Gastrocnemius medialis (tissue), 4 donors: ENCODE data around the gene ZNF362. TPM values are rescaled to one million over a fixed set of nuclear protein-coding genes. Genes with fewer than 3 reads are reported as not detected.
"Not testable (repeated sequence)": the region's sequence is repeated elsewhere in the genome, so short reads cannot be mapped to it uniquely, and the experiment has no call there.

ENCODE experiments used
- ATAC-seq, 2 donors: fragments of 150-250 bp; one replicate each; pipeline ENCODE4 v1.9.1; 2016
- DNase-seq, 2 donors: peaks; one replicate each; pipeline ENCODE4 v3.0.0-alpha.2; 2019
- H3K27ac ChIP-seq, 4 donors: fragments of 200-600 bp; sonication (generic); 1 replicate in 1 of 4; 2 replicates in 3 of 4; pipeline ENCODE4 v1.5.1; 2016 to 2018; ENCODE audit warnings: mild to moderate bottlenecking in 2 of 4, moderate library complexity in 1 of 4
- H3K27me3 ChIP-seq, 3 donors: fragments of 200-600 bp; sonication (generic) in 2 of 3; 1 replicate in 1 of 3; 2 replicates in 2 of 3; pipeline versions ENCODE4 v1.5.1 to v1.6.0; 2016 to 2019; ENCODE audit warnings: mild to moderate bottlenecking in 1 of 3, moderate library complexity in 1 of 3
- H3K36me3 ChIP-seq, 2 donors: fragments of 200-600 bp; sonication (generic) in 1 of 2; one replicate each; pipeline ENCODE4 v1.5.1; 2017 to 2018
- H3K4me1 ChIP-seq, 2 donors: fragments of 200-600 bp; sonication (generic) in 1 of 2; one replicate each; pipeline ENCODE4 v1.5.1; 2016 to 2017; ENCODE audit warnings: mild to moderate bottlenecking in 2 of 2
- H3K4me3 ChIP-seq, 4 donors: fragments of 200-600 bp; sonication (generic) in 3 of 4; 1 replicate in 1 of 4; 2 replicates in 3 of 4; pipeline ENCODE4 v1.5.1; 2016 to 2019; ENCODE audit warnings: mild to moderate bottlenecking in 2 of 4
- H3K9me3 ChIP-seq, 3 donors: fragments of 200-600 bp; sonication (generic) in 2 of 3; 1 replicate in 1 of 3; 2 replicates in 2 of 3; pipeline ENCODE4 v1.5.1; 2016 to 2019
- CTCF ChIP-seq, 5 experiments: fragments of 450-650 bp in 3 of 5; fragments of 200-600 bp in 2 of 5; sonication (generic) in 2 of 5; IDR thresholded peaks in 4 of 5; conservative IDR thresholded peaks in 1 of 5; 1 replicate in 4 of 5; 2 replicates in 1 of 5; pipeline ENCODE4 v1.5.1; 2016 to 2019; ENCODE audit warnings: antibody characterized with exemption in 5 of 5, mild to moderate bottlenecking in 3 of 5, moderate library complexity in 3 of 5
- POLR2A ChIP-seq, 2 donors: fragments of 450-650 bp; IDR thresholded peaks; one replicate each; pipeline ENCODE4 v1.6.1; 2017; ENCODE audit warnings: antibody characterized with exemption in 2 of 2, mild to moderate bottlenecking in 2 of 2, moderate library complexity in 2 of 2
- in situ Hi-C, 4 donors: fragments of 200-750 bp; cut with MboI; loops; one replicate each; pipeline versions ENCODE4 v1.15.0 to v1.8.0; 2017; ENCODE audit warnings: low sequenced_read_pairs in 4 of 4
- intact Hi-C: fragments of 100-400 bp; cut with DNase I; formaldehyde crosslinking; loops from one replicate; pipeline ENCODE4 v1.15.1; 2023; ENCODE audit warnings: low total_unique reads
- total RNA-seq, 4 donors: library from RNA; depleted of rRNA; stranded (reverse); fragments of >200 nt; gene quantifications; one replicate each; pipeline versions ENCODE4 v1.1.0 to v1.2.3, GENCODE V29; 2016

ZNF362 gene
- total RNA-seq, 4 donors from 2014 or later = 6.4 to 19.2 (median 17.7) TPM

GRCh38 chr1:33305816-33306652, 49.7 kb downstream of the ZNF362 start:
- intact Hi-C loops = no loop called here

GRCh38 chr1:33306653-33307493, 50.6 kb downstream of the ZNF362 start:
- Histone ChIP-seq H3K9me3 (no peaks in the 10 kb centered on the region), H3K4me3 (peak overlapping the region; percentile 16 to 57 (median 40)), H3K27ac (no peak overlapping the region), H3K4me1 (no peaks in the 10 kb centered on the region), H3K27me3 (peaks cover 0 to 9% (median 0%) of the 10 kb centered on the region in 3 donors), H3K36me3 (no peaks in the 10 kb centered on the region)
- no peak for TF ChIP-seq CTCF (IDR thresholded peaks at IDR 0.05 in 4 of 5, conservative IDR thresholded peaks at IDR 0.05 in 1 of 5)
- no peak for TF ChIP-seq POLR2A (IDR thresholded peaks at IDR 0.05)
- in situ Hi-C loops (no loop called here), intact Hi-C loops (no loop called here)
- ATAC-seq = peak; percentile 9 to 60
- peak in 1 of 2 donors; percentile 41 for DNase-seq

More at GRCh38 chr1:33305816-33306652, 49.7 kb downstream of the ZNF362 start:
- Histone ChIP-seq H3K27ac (no peak overlapping the region), H3K4me3 (peak overlapping the region in 3 of 4 donors; percentile 34 to 57 (median 45)), H3K4me1 (peaks cover 2 to 5% of the 10 kb centered on the region in 2 donors), H3K9me3 (no peaks in the 10 kb centered on the region), H3K36me3 (no peaks in the 10 kb centered on the region), H3K27me3 (peaks cover 0 to 9% (median 0%) of the 10 kb centered on the region in 3 donors)
- no peak for TF ChIP-seq CTCF (IDR thresholded peaks at IDR 0.05 in 4 of 5, conservative IDR thresholded peaks at IDR 0.05 in 1 of 5)
- no peak for TF ChIP-seq POLR2A (IDR thresholded peaks at IDR 0.05)
- DNase-seq (peak in 1 of 2 donors; percentile 9), ATAC-seq (no peak)
- in situ Hi-C loops = no loop called here

GRCh38 chr1:33307494-33307864, 51.2 kb downstream of the ZNF362 start:
- intact Hi-C loops (no loop called here), in situ Hi-C loops (no loop called here)
- no peaks in the 10 kb centered on the region for H3K36me3 ChIP-seq
- H3K27me3 ChIP-seq = peaks cover 0 to 9% (median 0%) of the 10 kb centered on the region in 3 donors
- no peak for ATAC-seq
- no peak for TF ChIP-seq POLR2A (IDR thresholded peaks at IDR 0.05)
- no peak for TF ChIP-seq CTCF (IDR thresholded peaks at IDR 0.05 in 4 of 5, conservative IDR thresholded peaks at IDR 0.05 in 1 of 5)
- H3K9me3 ChIP-seq = no peaks in the 10 kb centered on the region
- H3K27ac ChIP-seq = no peak overlapping the region
- no peak for DNase-seq
- H3K4me3 ChIP-seq = no peak overlapping the region
- H3K4me1 ChIP-seq = no peaks in the 10 kb centered on the region

- H3K9me3 ChIP-seq, H3K27ac ChIP-seq, in situ Hi-C loops, H3K4me3 ChIP-seq, H3K36me3 ChIP-seq, H3K27me3 ChIP-seq, H3K4me1 ChIP-seq, intact Hi-C loops, ATAC-seq: not testable (repeated sequence)
- DNase-seq = peak in 1 of 2 donors; percentile 10
Measured at GRCh38 chr1:33309351-33309750, 53.1 kb downstream of the ZNF362 start.

- Histone ChIP-seq H3K4me1 (no peaks in the 10 kb centered on the region), H3K27ac (no peak overlapping the region), H3K36me3 (no peaks in the 10 kb centered on the region), H3K9me3 (no peaks in the 10 kb centered on the region), H3K4me3 (no peak overlapping the region), H3K27me3 (peaks cover 0 to 9% (median 0%) of the 10 kb centered on the region in 3 donors)
- DNase-seq = no peak
- TF ChIP-seq POLR2A (IDR thresholded peaks at IDR 0.05) = no peak
- TF ChIP-seq CTCF (IDR thresholded peaks at IDR 0.05 in 4 of 5, conservative IDR thresholded peaks at IDR 0.05 in 1 of 5) = no peak
- no peak for ATAC-seq
- intact Hi-C loops (no loop called here), in situ Hi-C loops (no loop called here)
Measured at GRCh38 chr1:33310702-33311101, 54.4 kb downstream of the ZNF362 start.
